Ovary (tissue), 9 donors: ENCODE measurements around the gene TOR3A. TPM values are rescaled to one million over a fixed set of nuclear protein-coding genes. Genes with fewer than 3 reads are reported as not detected.

Source experiments
- DNase-seq, 5 donors: peaks; one replicate each; pipeline ENCODE4 v3.0.0-alpha.2; 2019 to 2020
- H3K27ac ChIP-seq, 2 donors: fragments of 200-600 bp; one replicate each; pipeline versions ENCODE4 v1.5.1 to v1.8.0; 2019 to 2022
- H3K27me3 ChIP-seq: fragments of 200-600 bp; one replicate; pipeline ENCODE4 v1.8.0; 2022
- H3K36me3 ChIP-seq: fragments of 200-600 bp; sonication (generic); one replicate; pipeline ENCODE4 v1.5.1; 2019
- H3K4me1 ChIP-seq: one replicate; pipeline ENCODE4 v1.8.1; 2013; ENCODE audit warnings: mild to moderate bottlenecking, moderate library complexity; ENCODE audit not compliant: insufficient read depth
- H3K4me3 ChIP-seq: fragments of 200-600 bp; sonication (generic); one replicate; pipeline ENCODE4 v1.5.1; 2017
- H3K9me3 ChIP-seq, 2 donors: fragments of 200-600 bp in 1 of 2; sonication (generic) in 1 of 2; one replicate each; pipeline versions ENCODE4 v1.5.1 to v1.8.1; 2013 to 2019; ENCODE audit warnings: mild to moderate bottlenecking in 1 of 2, moderate library complexity in 1 of 2
- CTCF ChIP-seq, 3 donors: fragments of 450-650 bp in 2 of 3; fragments of 200-600 bp in 1 of 3; IDR thresholded peaks; one replicate each; pipeline versions ENCODE4 v1.5.1 to v1.8.0; 2016 to 2022; ENCODE audit warnings: antibody characterized with exemption in 3 of 3, mild to moderate bottlenecking in 1 of 3
- EP300 ChIP-seq: sonication (generic); formaldehyde crosslinking; IDR thresholded peaks from one replicate; pipeline ENCODE4 v1.6.1; 2017; ENCODE audit warnings: antibody characterized with exemption
- POLR2A ChIP-seq: fragments of 450-650 bp; IDR thresholded peaks from one replicate; pipeline ENCODE4 v1.6.1; 2017; ENCODE audit warnings: antibody characterized with exemption, mild to moderate bottlenecking, moderate library complexity
- WGBS, 3 donors: extraction: QIAGEN DNeasy Blood & Tissue Kit in 1 of 3; methylation state at CpG; one replicate each; pipeline versions ENCODE4 v1.1.5 to v1.1.7; 2013 to 2017; 5-methylcytosine and 5-hydroxymethylcytosine counted together
- intact Hi-C, 4 donors: fragments of 100-400 bp; cut with DNase I; formaldehyde crosslinking; loops; one replicate each; pipeline versions ENCODE4 v1.11.0 to v1.15.1; 2022 to 2023
- polyA plus RNA-seq, 2 donors: library from polyadenylated mRNA; stranded (reverse); fragments of 200-250 nt in 1 of 2; fragments of 350-450 nt in 1 of 2; fragmentation: Illumina TruSeq in 1 of 2; extraction: RNeasy Lipid Tissue Mini Kit (QIAGEN cat#74804) in 1 of 2; gene quantifications; one replicate each; pipeline ENCODE4 v1.2.3, GENCODE V29; 2013 to 2014
- total RNA-seq, 7 donors: library from RNA; depleted of rRNA in 2 of 7; stranded (reverse); fragments of >200 nt in 2 of 7; fragmentation: NEBNext Ultra II Directional in 3 of 7; extraction: Animal tissue kit (Norgen Biotek cat#: 25700) in 3 of 7; gene quantifications; one replicate each; pipeline versions ENCODE4 v1.1.0 to v1.2.4, GENCODE V29; 2016 to 2023
- donor health status: DM: no; HTN: no; CAD: no; lungs with moderate emphysema.
- donor health status: DM: no; HTN: no; CAD: no.
- donor health status: Bipolar disorder and iron deficiency.
- donor health status: DM: yes; HTN: yes; CAD: no.
- donor health status: DM: no; HTN: no; CAD: no.
- donor health status: DM: yes; HTN: yes; CAD: no.

The TOR3A gene
- total and polyA plus RNA-seq, 9 donors: 17.8 to 55.0 (median 26.1) TPM

DNA sequence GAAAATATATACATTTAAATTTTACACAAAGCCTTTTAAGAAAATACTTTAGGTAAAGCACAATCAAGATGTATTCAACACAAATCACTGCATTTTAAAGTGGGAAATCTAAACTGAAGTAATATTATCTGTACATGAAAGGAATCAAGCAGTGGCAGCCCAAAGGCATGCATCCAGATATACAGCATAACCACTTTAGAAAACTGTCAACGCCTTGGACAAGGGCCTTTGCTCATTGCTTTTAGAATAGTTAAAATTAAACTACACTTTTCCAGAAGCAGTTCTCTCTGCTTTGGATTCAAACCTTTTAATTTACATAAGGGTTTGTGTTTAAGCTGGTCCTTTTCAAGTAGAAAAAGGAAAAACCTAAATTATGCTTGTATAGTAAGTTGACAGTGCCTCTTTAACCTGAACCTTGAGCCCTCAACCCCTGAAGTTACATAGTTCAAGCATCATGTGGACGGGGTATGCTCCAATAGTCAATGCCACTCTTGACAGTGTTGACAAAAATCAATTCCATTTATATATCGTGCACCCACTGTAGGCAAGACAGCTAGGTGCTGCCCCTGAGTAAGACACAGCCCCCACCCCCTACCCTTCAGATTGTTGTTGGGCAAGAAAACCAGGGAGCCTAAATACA, 22.9 kb downstream of the TOR3A start:
- TF ChIP-seq CTCF (IDR thresholded peaks at IDR 0.05) (no peak), POLR2A (no peak)
- no peaks in the 10 kb centered on the region for H3K27me3 ChIP-seq
- no peaks in the 10 kb centered on the region for H3K4me1 ChIP-seq
- no peak for DNase-seq
- H3K9me3 ChIP-seq: no peaks in the 10 kb centered on the region
- WGBS, 3 donors: 92 to 97% (median 96%) methylated on average over 3 of the region's 3 CpGs
- no peaks in the 10 kb centered on the region for H3K36me3 ChIP-seq
- no peak overlapping the region for H3K4me3 ChIP-seq
- H3K27ac ChIP-seq: no peak overlapping the region
- intact Hi-C loops: no loop called here

- WGBS, 3 donors: 74 to 80% (median 76%) methylated on average over 7 of the region's 7 CpGs
- no peaks in the 10 kb centered on the region for H3K4me1 ChIP-seq
- H3K36me3 ChIP-seq: no peaks in the 10 kb centered on the region
- intact Hi-C loops: no loop called here
- no peak overlapping the region for H3K27ac ChIP-seq
- H3K27me3 ChIP-seq: no peaks in the 10 kb centered on the region
- no peak for DNase-seq
- H3K4me3 ChIP-seq: no peak overlapping the region
- no peaks in the 10 kb centered on the region for H3K9me3 ChIP-seq
- TF ChIP-seq EP300: no peak
- TF ChIP-seq POLR2A: no peak
- no peak for TF ChIP-seq CTCF (IDR thresholded peaks at IDR 0.05)
Observed at GRCh38 chr1:179105393-179105792, 23.5 kb downstream of the TOR3A start.

DNA sequence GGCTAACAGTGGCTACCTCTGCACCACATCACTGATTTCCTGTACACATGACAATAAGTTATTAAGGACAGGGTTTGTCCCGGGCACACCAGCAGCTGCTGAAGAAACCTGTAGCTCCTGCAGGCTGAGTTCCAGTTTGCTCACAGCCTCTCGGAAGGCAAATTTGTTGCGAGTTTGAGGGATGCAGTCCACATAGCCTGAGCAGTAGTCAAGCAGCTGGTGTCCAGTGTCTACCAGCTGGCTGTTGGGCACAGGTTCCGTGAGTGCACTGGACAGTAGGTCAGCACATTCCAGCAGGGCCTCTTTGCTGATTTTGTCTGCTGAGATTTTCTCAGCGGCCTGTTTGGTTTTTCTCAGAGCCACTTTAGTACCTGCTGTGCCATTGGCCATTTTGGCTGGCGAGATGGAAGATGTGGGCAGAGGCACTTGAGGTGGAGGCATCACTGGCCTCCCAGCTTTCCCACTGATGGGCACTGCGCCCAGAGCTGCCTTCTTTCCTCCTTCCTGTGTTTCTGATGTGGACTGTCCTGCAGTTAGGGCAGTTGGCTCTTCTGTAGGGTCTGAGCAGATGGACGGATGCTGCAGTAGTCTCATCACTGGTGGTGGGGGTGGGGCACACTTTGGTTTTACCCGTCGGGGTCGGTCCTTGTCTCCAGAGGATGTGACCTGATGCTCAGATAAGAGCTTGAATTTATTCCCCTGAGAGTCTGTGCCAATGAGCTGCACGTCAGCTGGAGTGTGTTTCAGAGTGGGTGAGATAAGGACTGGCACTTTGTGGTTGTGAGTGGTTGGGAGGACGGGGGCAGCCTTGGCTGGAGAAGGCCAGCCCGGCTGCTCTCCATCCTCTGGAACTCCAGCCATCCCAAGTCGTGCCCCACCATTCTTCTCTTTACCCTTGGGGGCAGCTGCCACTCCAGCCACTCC, 26.1 kb downstream of the TOR3A start:
- no peak overlapping the region for H3K4me3 ChIP-seq
- H3K27me3 ChIP-seq: no peaks in the 10 kb centered on the region
- 82 to 88% (median 83%) methylated on average over 15 of the region's 15 CpGs for WGBS, 3 donors
- H3K9me3 ChIP-seq: no peaks in the 10 kb centered on the region
- no peak overlapping the region for H3K27ac ChIP-seq
- DNase-seq: no peak
- H3K4me1 ChIP-seq: no peaks in the 10 kb centered on the region
- TF ChIP-seq EP300 (no peak), POLR2A (no peak), CTCF (IDR thresholded peaks at IDR 0.05) (no peak)
- intact Hi-C loops: no loop called here
- no peaks in the 10 kb centered on the region for H3K36me3 ChIP-seq

- no peak overlapping the region for H3K27ac ChIP-seq
- no peaks in the 10 kb centered on the region for H3K27me3 ChIP-seq
- DNase-seq: no peak
- H3K4me1 ChIP-seq: no peaks in the 10 kb centered on the region
- H3K36me3 ChIP-seq: no peaks in the 10 kb centered on the region
- intact Hi-C loops: no loop called here
- 91 to 94% (median 94%) methylated on average over 2 of the region's 2 CpGs for WGBS, 3 donors
- TF ChIP-seq EP300 (no peak), CTCF (IDR thresholded peaks at IDR 0.05) (no peak), POLR2A (no peak)
- H3K4me3 ChIP-seq: no peak overlapping the region
- H3K9me3 ChIP-seq: no peaks in the 10 kb centered on the region
Observed at GRCh38 chr1:179108644-179109043, 26.8 kb downstream of the TOR3A start.
